H1 (cell line): Measurements from ENCODE around the gene NXN.

Source experiments
- BRCA1 ChIP-seq: IDR thresholded peaks from 2 replicates; pipeline ENCODE4 v1.6.1; 2012; ENCODE audit warnings: low read depth, low read length, improper control_type of control experiment
- EZH2 ChIP-seq: fragments of 200-600 bp; sonication (generic); IDR thresholded peaks from 2 replicates; pipeline ENCODE4 v1.7.1; 2012; ENCODE audit warnings: low read depth, mild to moderate bottlenecking, moderate library complexity, low read length, inconsistent platforms; ENCODE audit not compliant: severe bottlenecking
- POLR2A ChIP-seq, 2 experiments: IDR thresholded peaks; 1 replicate in 1 of 2; 2 replicates in 1 of 2; pipeline ENCODE4 v1.6.1; 2011; ENCODE audit warnings: low read depth in 2 of 2, low read length in 2 of 2, mild to moderate bottlenecking in 2 of 2; ENCODE audit errors: control extremely low read depth in 1 of 2
- POLR2AphosphoS5 ChIP-seq: IDR thresholded peaks from 2 replicates; pipeline ENCODE4 v1.6.1; 2011; ENCODE audit warnings: low read depth, low read length
- RAD21 ChIP-seq, 2 experiments: IDR thresholded peaks in 1 of 2; conservative IDR thresholded peaks in 1 of 2; 2 replicates each; pipeline ENCODE4 v1.6.1; 2011; ENCODE audit warnings: low read depth in 2 of 2, low read length in 2 of 2, improper control_type of control experiment in 1 of 2, inconsistent platforms in 1 of 2, mild to moderate bottlenecking in 1 of 2, moderate library complexity in 1 of 2
- RFX5 ChIP-seq: IDR thresholded peaks from 2 replicates; pipeline ENCODE4 v1.6.1; 2011; ENCODE audit warnings: low read depth, low read length, improper control_type of control experiment, borderline replicate concordance
- SUZ12 ChIP-seq: fragments of 200-600 bp; sonication (generic); IDR thresholded peaks from 2 replicates; pipeline ENCODE4 v1.6.1; 2012; ENCODE audit warnings: mild to moderate bottlenecking, inconsistent platforms, low read length, moderate library complexity, mixed read lengths
- TEAD4 ChIP-seq: IDR thresholded peaks from 2 replicates; pipeline ENCODE4 v1.6.1; 2012; ENCODE audit warnings: low read depth, low read length, inconsistent platforms, mixed read lengths
- TF ChIP-seq, protein P1 (sequence below), 3 experiments: IDR thresholded peaks; 1 replicate in 2 of 3; 2 replicates in 1 of 3; pipeline versions ENCODE4 v1.5.1 to v1.6.1; 2011; ENCODE audit warnings: low read length in 3 of 3, mild to moderate bottlenecking in 3 of 3, inconsistent platforms in 2 of 3, low read depth in 1 of 3, moderate library complexity in 1 of 3; ENCODE audit not compliant: insufficient read depth in 1 of 3; ENCODE audit errors: control extremely low read depth in 1 of 3

DNA sequence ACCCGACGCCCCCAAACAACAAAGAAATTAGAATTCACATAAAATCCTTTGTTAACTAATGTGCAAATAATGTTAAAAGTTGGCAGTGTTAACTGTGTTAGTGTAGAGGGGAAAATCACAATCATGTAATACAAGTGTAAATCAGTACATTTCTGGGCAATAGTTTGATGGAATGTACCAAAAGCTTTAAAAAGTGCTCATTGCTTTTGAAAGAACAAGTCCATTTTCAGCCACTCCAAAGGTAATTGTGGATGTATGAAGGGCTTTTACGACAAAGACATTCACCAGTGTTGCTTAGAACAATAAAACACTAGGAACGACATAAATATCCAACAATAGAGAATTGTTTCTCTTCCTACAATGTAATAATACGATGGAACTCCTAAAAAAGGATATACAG lies 206.6 kb downstream of the NXN start:
- TF ChIP-seq EZH2 (no peak), POLR2A (IDR thresholded peaks at IDR 0.05; ENCODE audit: control extremely low read depth in 1 of 2, low read depth in 2 of 2, low read length in 2 of 2) (no peak), RFX5 (no peak), RAD21 (IDR thresholded peaks at IDR 0.05 in 1 of 2, conservative IDR thresholded peaks at IDR 0.05 in 1 of 2; ENCODE audit: low read depth in 2 of 2, low read length in 2 of 2) (no peak), SUZ12 (no peak), POLR2AphosphoS5 (no peak), TEAD4 (no peak), BRCA1 (no peak)
- TF ChIP-seq, protein P1, sequence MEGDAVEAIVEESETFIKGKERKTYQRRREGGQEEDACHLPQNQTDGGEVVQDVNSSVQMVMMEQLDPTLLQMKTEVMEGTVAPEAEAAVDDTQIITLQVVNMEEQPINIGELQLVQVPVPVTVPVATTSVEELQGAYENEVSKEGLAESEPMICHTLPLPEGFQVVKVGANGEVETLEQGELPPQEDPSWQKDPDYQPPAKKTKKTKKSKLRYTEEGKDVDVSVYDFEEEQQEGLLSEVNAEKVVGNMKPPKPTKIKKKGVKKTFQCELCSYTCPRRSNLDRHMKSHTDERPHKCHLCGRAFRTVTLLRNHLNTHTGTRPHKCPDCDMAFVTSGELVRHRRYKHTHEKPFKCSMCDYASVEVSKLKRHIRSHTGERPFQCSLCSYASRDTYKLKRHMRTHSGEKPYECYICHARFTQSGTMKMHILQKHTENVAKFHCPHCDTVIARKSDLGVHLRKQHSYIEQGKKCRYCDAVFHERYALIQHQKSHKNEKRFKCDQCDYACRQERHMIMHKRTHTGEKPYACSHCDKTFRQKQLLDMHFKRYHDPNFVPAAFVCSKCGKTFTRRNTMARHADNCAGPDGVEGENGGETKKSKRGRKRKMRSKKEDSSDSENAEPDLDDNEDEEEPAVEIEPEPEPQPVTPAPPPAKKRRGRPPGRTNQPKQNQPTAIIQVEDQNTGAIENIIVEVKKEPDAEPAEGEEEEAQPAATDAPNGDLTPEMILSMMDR (IDR thresholded peaks at IDR 0.05; ENCODE audit: control extremely low read depth in 1 of 3, insufficient read depth in 1 of 3, low read depth in 1 of 3, low read length in 3 of 3) = no peak
